NCI-H2081 (cell line): Measurements from ENCODE around the gene C1QBP.
"Not testable (repeated sequence)": the region's sequence is repeated elsewhere in the genome, so short reads cannot be mapped to it uniquely, and the experiment has no call there.

Experiments
- DNase-seq, 2 experiments: peaks; one replicate each; lab custom pipeline; 2025; lab: John Stamatoyannopoulos, UW

The C1QBP gene, protein sequence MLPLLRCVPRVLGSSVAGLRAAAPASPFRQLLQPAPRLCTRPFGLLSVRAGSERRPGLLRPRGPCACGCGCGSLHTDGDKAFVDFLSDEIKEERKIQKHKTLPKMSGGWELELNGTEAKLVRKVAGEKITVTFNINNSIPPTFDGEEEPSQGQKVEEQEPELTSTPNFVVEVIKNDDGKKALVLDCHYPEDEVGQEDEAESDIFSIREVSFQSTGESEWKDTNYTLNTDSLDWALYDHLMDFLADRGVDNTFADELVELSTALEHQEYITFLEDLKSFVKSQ

GRCh38 chr17:5438716-5439445 is at the start of gene C1QBP:
TSS of gene C1QBP (minus strand) at chr17:5439155. CDS start at chr17:5439073, 82 bp downstream.
- peak; percentile 71 to 84 for DNase-seq

- no peak for DNase-seq
Observed at GRCh38 chr17:5488752-5489151, 49.8 kb upstream of the C1QBP start.

GRCh38 chr17:5486206-5487124 is 47.5 kb upstream of the C1QBP start, which contains the start of gene MIS12:
TSS of gene MIS12 (plus strand) at chr17:5486566. CDS start at chr17:5488863, 2,297 bp downstream.
- peak; percentile 96 to 97 for DNase-seq

GRCh38 chr17:5485270-5486205 is 46.6 kb upstream of the C1QBP start, which contains the start of gene DERL2:
TSS of gene DERL2 (minus strand) at chr17:5486178. CDS start at chr17:5486161, 17 bp downstream.
- peak in 1 of 2 experiments; percentile 32 for DNase-seq

GRCh38 chr17:5481451-5481850 is 42.5 kb upstream of the C1QBP start:
- DNase-seq: no peak

GRCh38 chr17:5480962-5481361 is 42.0 kb upstream of the C1QBP start:
- DNase-seq: no peak

- DNase-seq: no peak
Observed at GRCh38 chr17:5478992-5479391, 40.0 kb upstream of the C1QBP start.

DNA sequence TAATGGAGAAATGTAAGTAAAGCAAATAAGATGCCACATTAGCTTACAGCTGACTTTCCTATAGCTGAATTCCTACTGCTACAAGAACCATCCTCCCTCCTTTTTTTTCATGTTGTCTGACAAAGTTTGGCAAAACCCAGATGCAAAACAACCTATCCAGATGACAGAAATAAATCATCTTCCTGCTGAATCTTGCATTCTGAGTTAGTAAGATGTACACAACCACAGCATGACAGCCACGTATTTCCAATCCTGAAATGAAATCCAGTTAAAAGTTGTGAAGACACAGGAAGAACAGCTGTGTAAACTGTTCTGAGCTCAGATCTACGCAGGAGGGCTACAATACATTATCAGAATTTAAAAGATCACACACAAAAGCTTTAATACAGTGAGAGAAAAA is 35.0 kb upstream of the C1QBP start:
- no peak for DNase-seq

- no peak for DNase-seq
Observed at GRCh38 chr17:5472511-5472910, 33.6 kb upstream of the C1QBP start.

DNA sequence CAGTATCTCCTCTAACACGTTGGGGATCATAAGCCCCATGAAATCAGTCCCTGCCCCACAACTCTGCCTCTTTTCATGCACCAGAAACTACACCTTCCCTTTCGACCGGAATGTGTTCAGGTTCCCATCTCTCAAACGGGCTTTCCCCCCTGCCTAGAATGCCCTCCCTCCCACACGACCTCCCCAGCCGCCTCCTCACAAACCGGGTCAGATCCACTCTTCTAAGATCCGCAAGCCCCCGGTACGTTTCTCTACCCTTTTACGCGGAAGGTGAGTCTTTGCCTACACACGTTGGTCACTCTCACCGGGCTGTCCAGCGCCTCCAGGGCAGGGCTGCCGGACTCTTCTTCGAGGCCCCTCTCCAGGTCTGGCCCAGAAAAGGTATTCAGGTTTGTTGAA is 29.1 kb upstream of the C1QBP start:
- DNase-seq: no peak

GRCh38 chr17:5467416-5467815 is 28.5 kb upstream of the C1QBP start:
- DNase-seq: no peak

DNA sequence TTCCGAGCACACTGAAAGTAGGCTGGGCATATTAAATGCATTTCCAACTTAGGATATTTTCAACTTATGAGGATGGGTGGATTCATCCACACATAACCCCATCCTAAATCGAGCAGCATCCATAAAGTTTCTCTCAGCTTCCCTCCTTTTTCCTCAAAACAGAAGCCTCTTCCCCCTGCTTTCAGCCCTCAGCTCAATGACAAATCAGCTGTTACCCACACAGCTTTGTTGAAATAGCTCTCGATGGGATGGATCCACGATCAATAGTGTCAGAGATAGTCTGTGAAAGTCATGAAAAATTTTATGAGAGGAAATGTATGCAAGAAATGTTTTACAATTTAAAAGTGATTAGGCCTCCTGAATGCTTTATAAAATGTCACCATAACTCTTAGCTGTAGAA is 27.3 kb upstream of the C1QBP start:
- DNase-seq: no peak

- DNase-seq: no peak
Observed at GRCh38 chr17:5464717-5465507, 26.0 kb upstream of the C1QBP start.

DNA sequence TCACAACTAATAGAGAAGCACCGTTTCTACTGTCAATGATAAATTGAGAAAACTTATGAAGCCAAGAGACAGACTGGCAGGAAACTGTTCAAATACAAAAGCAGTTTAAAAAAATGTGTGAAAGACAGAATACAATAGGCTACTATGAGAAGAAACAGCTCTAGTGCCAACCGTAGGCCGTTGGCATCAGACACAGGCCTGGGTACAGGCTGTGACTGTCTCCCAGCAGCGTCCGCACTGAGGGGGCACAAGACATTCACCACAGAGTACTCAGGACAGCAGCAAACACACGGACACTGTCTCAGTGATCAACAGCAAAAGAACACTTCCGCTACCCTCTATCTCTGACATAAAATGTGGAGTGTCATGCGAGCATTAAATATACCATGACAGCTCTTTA is 7.8 kb upstream of the C1QBP start:
- no peak for DNase-seq

- no peak for DNase-seq
Observed at GRCh38 chr17:5444209-5444608, 5.3 kb upstream of the C1QBP start.

DNA sequence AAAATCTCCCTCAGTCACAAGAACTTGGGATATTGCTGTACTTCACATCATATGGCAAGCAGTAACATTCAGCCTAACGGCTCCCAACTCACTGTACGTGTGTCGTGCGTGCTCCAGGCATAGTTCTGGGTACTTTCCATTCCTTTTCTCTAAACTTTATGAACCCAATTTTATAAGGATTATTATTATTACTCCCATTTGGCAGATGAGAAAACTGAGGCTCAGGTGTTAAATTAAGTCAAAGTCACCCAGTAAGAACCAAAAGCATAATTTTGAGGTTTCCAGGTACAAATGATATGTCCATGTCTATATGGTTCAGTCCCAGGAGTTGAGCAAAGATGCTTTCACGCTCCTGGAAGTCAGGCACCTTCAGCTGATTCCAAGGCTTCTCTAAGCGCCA is 4.8 kb upstream of the C1QBP start:
- no peak for DNase-seq

DNA sequence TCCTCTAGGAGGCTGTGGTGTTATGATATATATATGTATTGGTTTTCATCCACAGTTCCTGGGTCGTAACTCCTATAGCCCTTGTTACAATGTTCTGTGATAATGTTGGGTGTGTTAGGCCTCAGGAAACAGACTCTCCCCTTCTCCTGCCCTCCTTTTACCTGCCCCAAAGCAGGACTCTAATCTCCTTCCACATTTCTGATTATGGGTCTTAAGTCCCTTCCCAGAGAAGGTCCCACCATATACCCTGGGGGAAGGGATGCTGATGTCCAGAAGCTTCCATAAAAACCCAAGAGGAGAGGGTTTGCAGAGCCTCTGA is 450 bp upstream of the C1QBP start:
- DNase-seq: no peak

DNA sequence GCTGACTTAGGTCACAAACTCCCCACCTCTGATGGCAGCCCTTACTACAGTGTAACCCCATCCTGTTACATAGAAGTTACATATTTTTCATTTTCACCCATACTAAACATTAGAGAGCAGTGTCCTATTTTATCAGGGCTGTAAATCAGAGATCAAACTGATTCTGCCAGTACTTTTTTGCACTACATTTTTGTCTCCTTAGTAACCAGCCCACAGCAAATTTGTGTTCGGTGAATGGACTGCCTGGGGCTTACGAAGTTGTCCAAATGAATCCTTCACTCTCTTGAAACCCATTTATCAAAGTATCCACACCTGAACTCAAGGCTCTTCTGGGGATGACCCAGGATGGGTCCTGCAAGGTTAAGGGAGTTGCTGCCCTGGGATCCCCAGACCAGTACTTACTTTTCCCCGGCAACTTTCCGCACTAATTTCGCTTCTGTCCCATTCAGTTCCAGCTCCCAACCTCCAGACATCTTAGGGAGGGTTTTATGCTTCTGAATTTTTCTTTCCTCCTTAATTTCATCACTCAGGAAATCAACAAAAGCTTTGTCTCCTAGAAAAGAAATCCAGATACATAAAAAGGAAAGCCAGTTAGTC is 1.1 kb downstream of the C1QBP start:
- no peak for DNase-seq

DNA sequence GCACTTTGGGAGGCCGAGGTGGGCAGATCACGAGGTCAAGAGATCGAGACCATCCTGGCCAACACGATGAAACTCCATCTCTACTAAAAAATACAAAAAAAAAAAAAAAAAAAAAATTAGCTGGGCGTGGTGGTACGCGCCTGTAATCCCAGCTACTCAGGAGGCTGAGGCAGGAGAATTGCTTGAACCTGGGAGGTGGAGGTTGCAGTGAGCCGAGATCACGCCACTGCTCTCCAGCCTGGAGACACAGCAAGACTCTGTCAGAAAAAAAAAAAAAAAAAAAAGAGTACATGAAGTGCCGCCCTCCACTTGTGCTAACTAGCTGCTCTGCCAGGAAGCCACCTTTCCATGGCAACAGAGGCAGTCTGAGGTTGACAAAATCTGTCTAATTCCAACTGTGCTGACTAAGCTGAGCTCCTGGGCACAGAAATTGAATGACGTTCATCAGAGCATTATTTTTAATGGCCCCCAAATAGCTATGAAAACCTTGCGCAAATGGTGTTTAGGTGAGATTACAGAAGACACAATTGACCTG is 3.1 kb downstream of the C1QBP start:
- not testable (repeated sequence) for DNase-seq

DNA sequence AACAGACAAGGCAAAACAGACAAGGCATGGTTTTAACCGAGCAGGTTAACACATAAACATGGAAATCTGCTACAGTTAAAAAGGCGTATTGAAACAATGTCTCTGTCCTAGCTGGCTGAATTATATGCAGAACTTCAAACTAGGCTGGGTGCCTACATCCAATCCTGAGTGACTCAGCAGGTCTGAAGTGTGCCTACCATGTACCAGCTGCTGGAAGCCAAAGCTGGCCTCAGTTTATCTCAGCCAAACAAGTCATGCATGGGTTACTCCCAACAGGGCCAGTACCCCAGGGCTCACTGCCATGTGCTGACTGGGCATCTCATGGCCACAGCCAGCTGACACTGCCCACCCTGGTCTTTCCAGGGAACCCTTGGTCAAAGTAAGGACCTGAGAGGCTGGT is 4.0 kb downstream of the C1QBP start:
- no peak for DNase-seq
